Spinal cord (tissue), 10 donors: ENCODE measurements around the gene THOC5. TPM values are rescaled to one million over a fixed set of nuclear protein-coding genes. Genes with fewer than 3 reads are reported as not detected.

Experiments used
- DNase-seq, 6 donors: peaks; one replicate each; pipeline versions ENCODE4 v3.0.0 to v3.0.0-alpha.2; 2013 to 2015; ENCODE audit warnings: low spot score in 6 of 6, low read depth in 4 of 6
- H3K27ac ChIP-seq: one replicate; pipeline ENCODE4 v1.5.1; 2013; ENCODE audit warnings: low read depth, low read length, control low read depth
- H3K27me3 ChIP-seq: one replicate; pipeline ENCODE4 v1.6.1; 2013; ENCODE audit warnings: low read length; ENCODE audit not compliant: control insufficient read depth, insufficient read depth
- H3K36me3 ChIP-seq: one replicate; pipeline ENCODE4 v1.6.1; 2013; ENCODE audit warnings: low read length; ENCODE audit not compliant: control insufficient read depth, insufficient read depth
- H3K4me1 ChIP-seq: one replicate; pipeline ENCODE4 v1.6.1; 2013; ENCODE audit warnings: low read length; ENCODE audit not compliant: control insufficient read depth, insufficient read depth
- H3K4me3 ChIP-seq: one replicate; pipeline ENCODE4 v1.5.1; 2013; ENCODE audit warnings: low read depth, low read length, control low read depth
- H3K9me3 ChIP-seq: one replicate; pipeline ENCODE4 v1.6.1; 2013; ENCODE audit warnings: low read length; ENCODE audit not compliant: control insufficient read depth, insufficient read depth
- WGBS: methylation state at CpG from one replicate; pipeline ENCODE4 v1.1.5; 2013; ENCODE audit warnings: missing lambda C conversion rate; ENCODE audit not compliant: insufficient coverage; 5-methylcytosine and 5-hydroxymethylcytosine counted together
- polyA plus RNA-seq, 2 donors: library from polyadenylated mRNA; unstranded; fragments of 120-200 nt; gene quantifications; one replicate each; pipeline ENCODE4 v1.2.1, GENCODE V29; 2013; ENCODE audit not compliant: insufficient read length in 2 of 2
- total RNA-seq, 2 donors: library from RNA; depleted of rRNA in 1 of 2; stranded (reverse); fragments of 120-200 nt in 1 of 2; fragments of >200 nt in 1 of 2; gene quantifications; one replicate each; pipeline versions ENCODE4 v1.2.3 to v1.2.4, GENCODE V29; 2013 to 2014
- donor health status: healthy.

THOC5 gene
- total and polyA plus RNA-seq, 4 donors = 19.0 to 34.4 (median 32.3) TPM

GRCh38 chr22:29517215-29517908 is 36.2 kb downstream of the THOC5 start:
- Histone ChIP-seq H3K27me3 (no peaks in the 10 kb centered on the region), H3K36me3 (peaks cover 75% of the 10 kb centered on the region), H3K4me1 (no peaks in the 10 kb centered on the region), H3K9me3 (no peaks in the 10 kb centered on the region), H3K27ac (no peak overlapping the region), H3K4me3 (no peak overlapping the region)
- 73% methylated on average over 5 of the region's 5 CpGs for WGBS
- peak in 2 of 6 donors; percentile 15 to 27 for DNase-seq

DNA sequence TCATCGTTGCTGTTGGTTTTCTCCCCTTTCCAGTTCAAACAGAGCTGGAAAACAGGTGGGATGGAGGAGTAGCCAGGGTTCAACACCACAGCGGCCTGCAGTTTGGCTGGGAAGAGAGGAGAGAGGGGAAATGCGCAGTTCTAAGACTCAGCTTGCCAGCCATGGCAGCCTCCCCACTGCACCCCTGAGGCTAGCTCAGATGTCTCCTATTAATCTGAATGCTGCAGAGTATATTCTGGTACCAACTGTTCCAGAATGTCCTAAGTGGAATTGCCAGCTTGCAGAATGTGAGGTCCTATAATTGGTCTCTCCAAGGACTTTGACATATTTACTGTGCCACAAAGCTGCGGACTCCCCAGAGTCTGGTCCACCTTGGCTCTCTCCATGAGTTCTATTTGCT is 41.5 kb downstream of the THOC5 start:
- WGBS = 80% methylated on average over 2 of the region's 4 CpGs
- H3K9me3 ChIP-seq = no peaks in the 10 kb centered on the region
- H3K27ac ChIP-seq = no peak overlapping the region
- peak in 1 of 6 donors; percentile 24 for DNase-seq
- H3K4me3 ChIP-seq = no peak overlapping the region
- H3K27me3 ChIP-seq = no peaks in the 10 kb centered on the region
- peaks cover 79% of the 10 kb centered on the region for H3K36me3 ChIP-seq
- no peaks in the 10 kb centered on the region for H3K4me1 ChIP-seq

DNA sequence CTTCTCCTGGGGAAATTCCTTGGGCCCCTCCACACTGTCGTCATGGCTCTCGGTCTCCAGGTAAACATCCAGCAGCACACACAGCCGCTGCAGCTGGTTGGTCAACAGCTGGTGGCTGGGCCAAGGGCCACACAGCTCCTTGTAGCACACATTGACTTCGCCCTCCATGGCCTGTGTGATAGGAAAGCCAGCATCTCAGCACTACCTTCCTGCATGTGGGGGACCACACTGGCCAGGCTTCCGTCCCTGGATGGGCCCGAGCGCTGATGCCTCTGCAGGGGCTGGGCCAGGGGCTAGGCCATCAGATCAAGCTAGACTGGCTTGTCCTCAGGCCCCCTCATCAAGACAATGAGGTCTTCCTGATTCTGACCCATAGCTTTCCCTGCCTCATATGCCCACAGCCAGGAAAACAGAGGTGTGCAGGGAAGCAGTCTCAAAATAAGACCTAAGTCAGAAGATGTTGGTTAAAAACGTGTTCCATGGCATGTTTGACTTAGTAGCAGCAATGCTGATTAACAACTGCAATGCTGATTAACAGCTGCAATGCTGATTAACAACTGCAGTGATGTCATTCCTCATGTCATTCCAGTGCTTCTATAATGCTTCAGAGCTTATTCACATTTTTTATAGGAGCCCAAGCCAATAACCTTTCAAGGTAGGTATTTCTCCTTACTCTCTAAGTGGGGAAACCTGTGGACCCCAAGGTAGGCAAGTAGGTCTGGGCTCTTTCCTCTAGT is 42.3 kb downstream of the THOC5 start:
- H3K27ac ChIP-seq = no peak overlapping the region
- no peaks in the 10 kb centered on the region for H3K4me1 ChIP-seq
- no peak for DNase-seq
- H3K4me3 ChIP-seq = no peak overlapping the region
- H3K36me3 ChIP-seq = peaks cover 79% of the 10 kb centered on the region
- H3K27me3 ChIP-seq = no peaks in the 10 kb centered on the region
- no peaks in the 10 kb centered on the region for H3K9me3 ChIP-seq
- 97% methylated on average over 7 of the region's 8 CpGs for WGBS

GRCh38 chr22:29510542-29510941 is 43.0 kb downstream of the THOC5 start:
- no peaks in the 10 kb centered on the region for H3K4me1 ChIP-seq
- H3K27me3 ChIP-seq = no peaks in the 10 kb centered on the region
- H3K36me3 ChIP-seq = peaks cover 74% of the 10 kb centered on the region
- H3K4me3 ChIP-seq = no peak overlapping the region
- no peak overlapping the region for H3K27ac ChIP-seq
- DNase-seq = no peak
- whole genome bisulfite sequencing = 91% methylated on average over 1 of the region's 2 CpGs
- H3K9me3 ChIP-seq = no peaks in the 10 kb centered on the region

DNA sequence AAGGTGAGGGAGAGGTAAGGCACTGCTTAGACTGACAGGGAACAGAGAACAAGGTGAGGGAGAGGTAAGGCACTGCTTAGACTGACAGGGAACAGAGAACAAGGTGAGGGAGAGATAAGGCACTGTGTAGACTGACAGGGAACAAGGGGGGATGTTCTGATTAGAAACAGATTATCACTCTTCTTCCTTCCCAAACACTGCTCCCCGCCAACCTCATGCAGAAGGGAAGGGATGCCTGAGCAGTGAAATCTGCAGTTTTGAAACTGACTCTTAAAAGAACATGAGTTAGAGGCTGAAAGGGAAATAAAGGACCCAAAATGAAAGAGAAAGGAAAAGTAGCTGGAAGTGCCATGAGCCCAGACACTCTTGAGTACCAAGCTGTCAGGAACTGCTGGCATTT is 43.7 kb downstream of the THOC5 start:
- no peak overlapping the region for H3K27ac ChIP-seq
- peaks cover under 1% of the 10 kb centered on the region for H3K4me1 ChIP-seq
- no peaks in the 10 kb centered on the region for H3K27me3 ChIP-seq
- no peak overlapping the region for H3K4me3 ChIP-seq
- no peak for DNase-seq
- peaks cover 70% of the 10 kb centered on the region for H3K36me3 ChIP-seq
- H3K9me3 ChIP-seq = no peaks in the 10 kb centered on the region
- no CpG with 5 or more reads among the region's 1 CpG for WGBS

- no peak for DNase-seq
- Histone ChIP-seq H3K9me3 (no peaks in the 10 kb centered on the region), H3K27me3 (no peaks in the 10 kb centered on the region), H3K27ac (no peak overlapping the region), H3K4me3 (no peak overlapping the region), H3K36me3 (peaks cover 68% of the 10 kb centered on the region), H3K4me1 (peaks cover 4% of the 10 kb centered on the region)
These were observed 44.3 kb downstream of the THOC5 start for GRCh38 chr22:29509298-29509697.

DNA sequence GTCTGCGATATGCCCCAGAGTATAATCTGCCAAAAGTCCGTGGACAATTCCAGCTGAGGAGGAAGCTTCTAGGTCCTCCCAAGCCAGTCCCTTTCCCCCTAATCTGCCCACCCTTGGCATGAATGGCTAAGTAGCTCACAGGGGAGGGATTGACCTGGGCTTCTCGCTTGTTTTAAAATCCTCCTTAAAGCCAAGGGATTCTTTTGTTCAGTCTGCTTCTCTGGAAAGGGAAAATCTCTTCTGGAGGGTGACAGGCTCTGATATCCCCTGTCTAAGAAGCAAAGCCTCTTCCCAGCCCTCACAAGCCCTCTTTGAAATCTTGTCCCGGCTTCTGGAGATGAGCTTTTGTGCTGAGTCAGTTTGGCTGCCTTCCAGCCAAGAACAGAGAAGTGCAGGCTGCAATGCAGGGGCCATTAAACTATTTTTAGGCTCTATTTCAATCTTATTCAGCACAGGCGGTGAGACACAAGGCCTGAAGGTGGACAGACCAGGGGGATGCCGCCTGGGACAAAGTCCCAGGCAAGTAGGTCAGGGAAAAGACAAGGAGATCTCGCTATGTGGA is 49.7 kb downstream of the THOC5 start:
- Histone ChIP-seq H3K9me3 (no peaks in the 10 kb centered on the region), H3K4me1 (peaks cover 13% of the 10 kb centered on the region), H3K27ac (no peak overlapping the region), H3K36me3 (peaks cover 36% of the 10 kb centered on the region), H3K27me3 (no peaks in the 10 kb centered on the region), H3K4me3 (no peak overlapping the region)
- WGBS = 39% methylated on average over 3 of the region's 7 CpGs
- peak in 4 of 6 donors; percentile 38 to 84 (median 67) for DNase-seq

DNA sequence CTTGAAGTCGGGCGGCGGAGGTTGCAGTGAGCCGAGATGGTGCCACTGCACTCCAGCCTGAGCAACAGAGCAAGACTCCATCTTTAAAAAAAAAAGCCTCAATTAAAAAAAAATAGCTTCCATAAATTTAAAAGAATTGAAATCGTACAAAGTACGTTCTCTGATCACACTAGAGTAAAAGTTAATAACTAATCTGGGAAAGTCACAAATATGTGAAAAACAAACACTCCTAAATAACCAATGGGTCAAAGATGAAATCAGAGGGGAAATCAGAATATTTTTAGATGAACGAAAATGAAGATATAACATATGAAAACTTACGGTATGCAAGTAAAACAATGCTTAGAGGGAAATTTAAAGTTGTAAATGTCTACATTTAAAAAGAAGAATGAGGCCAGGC is 53.7 kb downstream of the THOC5 start:
- 100% methylated on average over 1 of the region's 8 CpGs for WGBS
- DNase-seq = no peak
- Histone ChIP-seq H3K27ac (no peak overlapping the region), H3K36me3 (peaks cover 13% of the 10 kb centered on the region), H3K4me3 (no peak overlapping the region), H3K27me3 (no peaks in the 10 kb centered on the region), H3K4me1 (peaks cover 13% of the 10 kb centered on the region), H3K9me3 (peaks cover 1% of the 10 kb centered on the region)

- Histone ChIP-seq H3K36me3 (peaks cover 10% of the 10 kb centered on the region), H3K4me1 (no peaks in the 10 kb centered on the region), H3K4me3 (no peak overlapping the region), H3K27ac (no peak overlapping the region), H3K27me3 (no peaks in the 10 kb centered on the region), H3K9me3 (peaks cover 3% of the 10 kb centered on the region)
- DNase-seq = no peak
- WGBS = no CpG with 5 or more reads among the region's 1 CpG
These were observed 59.9 kb downstream of the THOC5 start for GRCh38 chr22:29493636-29494035.

DNA sequence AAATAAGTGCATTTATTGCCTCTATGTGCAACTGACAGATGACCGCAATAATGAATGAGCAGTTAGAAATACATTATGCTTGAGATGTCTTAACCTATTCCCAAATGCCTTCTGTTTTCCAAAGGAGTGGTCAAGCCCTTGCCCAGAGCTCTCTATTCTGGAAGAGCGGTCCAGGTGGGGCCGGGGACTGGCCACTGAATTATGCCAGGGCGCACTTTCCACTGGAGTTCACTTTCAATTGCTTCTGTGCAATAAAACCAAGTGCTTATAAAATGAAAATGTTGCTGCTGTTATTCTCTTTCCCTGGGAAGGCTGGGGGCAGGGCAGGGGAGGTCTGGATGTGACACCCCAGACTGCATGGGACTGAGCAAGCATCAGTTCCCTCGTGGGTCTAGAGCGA is 62.5 kb downstream of the THOC5 start:
- DNase-seq = no peak
- Histone ChIP-seq H3K9me3 (peaks cover 3% of the 10 kb centered on the region), H3K4me1 (no peaks in the 10 kb centered on the region), H3K27ac (no peak overlapping the region), H3K27me3 (no peaks in the 10 kb centered on the region), H3K4me3 (no peak overlapping the region), H3K36me3 (peaks cover 23% of the 10 kb centered on the region)
- 84% methylated on average over 5 of the region's 6 CpGs for WGBS
